ENCODE data around the gene KCNH3. TPM values are rescaled to one million over a fixed set of nuclear protein-coding genes. Genes with fewer than 3 reads are reported as not detected.

The KCNH3 gene
- total RNA-seq, 1 donor from 2014 or later, result 31.9 TPM

DNA sequence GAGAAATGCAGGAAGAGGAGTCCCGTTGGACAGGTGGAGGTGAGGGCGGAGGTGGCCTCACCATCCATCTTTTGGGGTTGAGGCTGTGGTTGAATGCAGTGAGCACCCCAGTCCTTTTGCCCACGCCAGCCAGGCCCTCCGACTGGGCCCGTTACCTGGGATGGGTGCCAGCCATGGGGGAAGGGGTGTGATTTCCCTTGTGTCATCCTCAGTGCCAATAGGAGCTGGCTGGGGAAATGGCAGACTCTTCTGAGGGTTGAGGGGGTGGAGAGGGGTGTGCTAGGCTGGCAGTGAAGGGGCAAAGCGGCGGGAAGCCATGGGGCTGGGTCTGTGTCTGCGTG, 9.6 kb downstream of the KCNH3 start:
- H3K4me1 Mint-ChIP-seq (ENCODE audit: low read depth), result peaks cover 30% of the 10 kb centered on the region
- H3K4me3 Mint-ChIP-seq (ENCODE audit: low read depth), result no peak overlapping the region
- DNase-seq (ENCODE audit: low spot score, unreplicated experiment), result no peak
- H3K27me3 Mint-ChIP-seq, result peaks cover 37% of the 10 kb centered on the region
- TF ChIP-seq, protein P1, sequence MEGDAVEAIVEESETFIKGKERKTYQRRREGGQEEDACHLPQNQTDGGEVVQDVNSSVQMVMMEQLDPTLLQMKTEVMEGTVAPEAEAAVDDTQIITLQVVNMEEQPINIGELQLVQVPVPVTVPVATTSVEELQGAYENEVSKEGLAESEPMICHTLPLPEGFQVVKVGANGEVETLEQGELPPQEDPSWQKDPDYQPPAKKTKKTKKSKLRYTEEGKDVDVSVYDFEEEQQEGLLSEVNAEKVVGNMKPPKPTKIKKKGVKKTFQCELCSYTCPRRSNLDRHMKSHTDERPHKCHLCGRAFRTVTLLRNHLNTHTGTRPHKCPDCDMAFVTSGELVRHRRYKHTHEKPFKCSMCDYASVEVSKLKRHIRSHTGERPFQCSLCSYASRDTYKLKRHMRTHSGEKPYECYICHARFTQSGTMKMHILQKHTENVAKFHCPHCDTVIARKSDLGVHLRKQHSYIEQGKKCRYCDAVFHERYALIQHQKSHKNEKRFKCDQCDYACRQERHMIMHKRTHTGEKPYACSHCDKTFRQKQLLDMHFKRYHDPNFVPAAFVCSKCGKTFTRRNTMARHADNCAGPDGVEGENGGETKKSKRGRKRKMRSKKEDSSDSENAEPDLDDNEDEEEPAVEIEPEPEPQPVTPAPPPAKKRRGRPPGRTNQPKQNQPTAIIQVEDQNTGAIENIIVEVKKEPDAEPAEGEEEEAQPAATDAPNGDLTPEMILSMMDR (IDR thresholded peaks at IDR 0.05; ENCODE audit: unreplicated experiment), result no peak
- no peak overlapping the region for H3K27ac Mint-ChIP-seq
- H3K9me3 Mint-ChIP-seq (ENCODE audit: low read depth), result no peaks in the 10 kb centered on the region
- H3K36me3 Mint-ChIP-seq (ENCODE audit: insufficient read depth), result peaks cover 10% of the 10 kb centered on the region

DNA sequence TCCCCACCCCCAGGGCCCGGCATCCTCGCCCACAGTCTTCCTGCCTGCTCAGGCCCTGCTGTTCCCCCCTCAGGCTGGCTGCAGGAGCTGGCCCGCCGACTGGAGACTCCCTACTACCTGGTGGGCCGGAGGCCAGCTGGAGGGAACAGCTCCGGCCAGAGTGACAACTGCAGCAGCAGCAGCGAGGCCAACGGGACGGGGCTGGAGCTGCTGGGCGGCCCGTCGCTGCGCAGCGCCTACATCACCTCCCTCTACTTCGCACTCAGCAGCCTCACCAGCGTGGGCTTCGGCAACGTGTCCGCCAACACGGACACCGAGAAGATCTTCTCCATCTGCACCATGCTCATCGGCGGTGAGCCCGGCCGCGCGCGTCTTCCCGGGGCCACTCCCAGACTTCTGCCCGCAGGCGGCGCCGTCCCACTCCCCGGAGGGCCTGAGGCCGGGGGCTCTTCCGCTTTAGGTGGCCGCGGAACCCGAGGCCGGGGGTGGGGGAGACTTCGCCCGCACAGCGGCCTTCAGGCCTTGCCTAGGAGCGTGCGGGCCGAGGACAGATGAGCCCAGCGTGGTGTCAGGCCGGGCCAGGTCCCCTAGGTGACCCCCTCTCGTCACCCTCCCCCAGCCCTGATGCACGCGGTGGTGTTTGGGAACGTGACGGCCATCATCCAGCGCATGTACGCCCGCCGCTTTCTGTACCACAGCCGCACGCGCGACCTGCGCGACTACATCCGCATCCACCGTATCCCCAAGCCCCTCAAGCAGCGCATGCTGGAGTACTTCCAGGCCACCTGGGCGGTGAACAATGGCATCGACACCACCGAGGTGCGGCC, 10.2 kb downstream of the KCNH3 start:
- H3K9me3 Mint-ChIP-seq (ENCODE audit: low read depth), result no peaks in the 10 kb centered on the region
- DNase-seq (ENCODE audit: low spot score, unreplicated experiment), result no peak
- H3K36me3 Mint-ChIP-seq (ENCODE audit: insufficient read depth), result peaks cover 8% of the 10 kb centered on the region
- peaks cover 36% of the 10 kb centered on the region for H3K4me1 Mint-ChIP-seq (ENCODE audit: low read depth)
- no peak overlapping the region for H3K4me3 Mint-ChIP-seq (ENCODE audit: low read depth)
- H3K27me3 Mint-ChIP-seq, result peaks cover 33% of the 10 kb centered on the region
- H3K27ac Mint-ChIP-seq, result no peak overlapping the region
- TF ChIP-seq, protein P1 (IDR thresholded peaks at IDR 0.05; ENCODE audit: unreplicated experiment), result peak; percentile 47

DNA sequence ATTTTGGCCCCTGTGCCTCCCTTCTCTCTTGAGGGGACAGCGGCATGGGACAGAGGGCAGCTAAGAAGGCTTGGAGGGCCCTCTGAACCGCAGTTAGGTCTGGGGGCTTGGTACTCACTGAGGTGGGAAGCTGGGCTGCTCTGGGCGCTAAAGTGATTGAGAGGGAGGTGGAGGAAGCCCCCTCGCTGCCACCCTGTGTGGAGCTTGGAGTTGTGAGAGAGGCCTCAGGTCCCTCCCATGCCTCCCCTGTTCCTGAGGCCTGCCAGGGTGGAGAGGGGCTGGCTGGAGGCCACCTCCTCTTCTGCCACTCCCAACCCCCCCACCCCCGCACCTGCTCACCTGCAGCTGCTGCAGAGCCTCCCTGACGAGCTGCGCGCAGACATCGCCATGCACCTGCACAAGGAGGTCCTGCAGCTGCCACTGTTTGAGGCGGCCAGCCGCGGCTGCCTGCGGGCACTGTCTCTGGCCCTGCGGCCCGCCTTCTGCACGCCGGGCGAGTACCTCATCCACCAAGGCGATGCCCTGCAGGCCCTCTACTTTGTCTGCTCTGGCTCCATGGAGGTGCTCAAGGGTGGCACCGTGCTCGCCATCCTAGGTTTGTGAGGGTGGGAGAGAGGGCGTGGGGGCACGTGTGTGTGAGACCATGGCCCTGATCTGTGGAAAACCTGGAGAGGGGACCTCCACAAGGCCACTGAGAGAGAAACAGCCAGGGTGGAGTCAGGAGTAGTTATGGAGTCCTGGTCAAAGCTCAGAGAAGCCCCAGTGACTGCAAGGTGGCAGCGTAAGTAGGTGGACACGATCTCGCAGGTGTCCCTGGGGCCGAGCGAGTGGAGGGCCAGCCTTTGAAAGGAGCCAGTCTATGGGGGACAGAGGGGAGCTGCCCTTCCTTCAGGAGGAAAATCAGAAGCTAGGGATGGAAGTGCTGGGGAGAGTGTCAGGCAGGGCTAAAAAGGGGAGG, 11.2 kb downstream of the KCNH3 start:
- H3K9me3 Mint-ChIP-seq (ENCODE audit: low read depth), result no peaks in the 10 kb centered on the region
- peaks cover 4% of the 10 kb centered on the region for H3K36me3 Mint-ChIP-seq (ENCODE audit: insufficient read depth)

DNA sequence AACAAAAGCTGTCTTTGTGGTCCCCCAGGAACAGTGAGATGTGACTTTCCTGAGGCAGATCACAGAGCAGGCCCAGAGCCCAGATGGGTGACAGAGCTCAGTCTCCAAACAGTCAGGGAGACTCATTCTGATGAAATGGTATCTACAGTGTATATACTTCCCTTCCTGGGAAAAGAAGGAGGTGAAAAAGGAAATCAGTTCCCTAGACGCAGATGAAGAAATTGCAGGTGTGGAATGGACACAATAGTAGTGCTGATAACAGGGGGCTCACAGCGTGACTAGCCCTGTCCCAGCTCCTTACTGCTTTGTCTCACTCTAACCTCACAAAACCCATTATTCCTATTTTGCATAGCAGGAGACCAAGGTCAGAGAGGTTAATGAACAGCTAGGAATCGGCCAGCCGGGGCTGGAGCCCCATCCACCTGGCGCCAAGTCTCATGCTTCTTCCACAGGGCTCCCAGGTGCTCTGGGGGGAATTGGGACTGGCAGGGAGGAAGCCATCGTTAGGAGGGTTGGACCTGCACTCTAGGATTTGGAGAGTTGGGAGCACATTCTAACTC, 11.9 kb downstream of the KCNH3 start:
- Mint-ChIP-seq H3K9me3 (ENCODE audit: low read depth) (no peaks in the 10 kb centered on the region), H3K4me1 (ENCODE audit: low read depth) (peaks cover 35% of the 10 kb centered on the region), H3K4me3 (ENCODE audit: low read depth) (no peak overlapping the region), H3K36me3 (ENCODE audit: insufficient read depth) (peaks cover 3% of the 10 kb centered on the region), H3K27ac (peak overlapping the region; percentile 93), H3K27me3 (peaks cover 18% of the 10 kb centered on the region)
- DNase-seq (ENCODE audit: low spot score, unreplicated experiment), result no peak
- TF ChIP-seq, protein P1 (IDR thresholded peaks at IDR 0.05; ENCODE audit: unreplicated experiment), result no peak

More for the DNA sequence above, 11.2 kb downstream of the KCNH3 start:
- peaks cover 23% of the 10 kb centered on the region for H3K27me3 Mint-ChIP-seq
- H3K4me3 Mint-ChIP-seq (ENCODE audit: low read depth), result no peak overlapping the region
- DNase-seq (ENCODE audit: low spot score, unreplicated experiment), result no peak
- peaks cover 36% of the 10 kb centered on the region for H3K4me1 Mint-ChIP-seq (ENCODE audit: low read depth)
- TF ChIP-seq, protein P1 (IDR thresholded peaks at IDR 0.05; ENCODE audit: unreplicated experiment), result no peak
- H3K27ac Mint-ChIP-seq, result peak overlapping the region; percentile 93

DNA sequence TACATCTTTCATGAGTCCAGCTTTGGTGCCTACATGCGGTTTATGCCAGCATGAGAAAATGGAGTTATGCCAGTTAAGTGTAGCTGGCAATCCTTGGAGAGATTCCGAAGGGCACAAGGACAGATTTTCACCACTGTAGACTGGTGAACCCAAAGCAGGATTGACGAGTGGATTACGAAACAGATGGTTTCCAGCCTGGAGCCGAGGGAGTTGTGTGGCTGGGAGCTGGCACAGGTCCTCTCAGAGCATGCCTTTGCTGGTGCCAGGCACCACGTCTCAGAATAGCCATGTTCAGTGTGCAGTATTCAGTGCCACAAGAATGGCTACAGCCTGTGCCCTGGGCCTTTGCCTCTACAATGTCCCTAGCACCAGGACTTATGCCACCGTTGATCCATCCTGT, 13.2 kb downstream of the KCNH3 start:
- Mint-ChIP-seq H3K4me3 (ENCODE audit: low read depth) (no peak overlapping the region), H3K9me3 (ENCODE audit: low read depth) (no peaks in the 10 kb centered on the region), H3K4me1 (ENCODE audit: low read depth) (peaks cover 35% of the 10 kb centered on the region), H3K27me3 (peaks cover 11% of the 10 kb centered on the region), H3K36me3 (ENCODE audit: insufficient read depth) (peaks cover 6% of the 10 kb centered on the region), H3K27ac (no peak overlapping the region)
- DNase-seq (ENCODE audit: low spot score, unreplicated experiment), result no peak
- TF ChIP-seq, protein P1 (IDR thresholded peaks at IDR 0.05; ENCODE audit: unreplicated experiment), result no peak
